OCI-LY1 (cell line): ENCODE data around the gene ZC3H13.

Experiments
- H2AFZ ChIP-seq: fragments of 200-600 bp; sonication (generic), shearing (Covaris generic); 2 replicates; pipeline ENCODE4 v1.6.0; 2014; ENCODE audit warnings: antibody characterized with exemption, mild to moderate bottlenecking, low read length
- H3F3A ChIP-seq: fragments of 200-600 bp; sonication (generic), shearing (Covaris generic); 2 replicates; pipeline ENCODE4 v1.6.0; 2014; ENCODE audit warnings: mild to moderate bottlenecking, antibody characterized with exemption, low read length, moderate library complexity; ENCODE audit not compliant: insufficient read depth
- H3K27ac ChIP-seq: fragments of 200-600 bp; sonication (generic); 2 replicates; pipeline ENCODE4 v1.5.1; 2014; ENCODE audit warnings: low read length, mixed run types, mild to moderate bottlenecking, low read depth; ENCODE audit not compliant: poor library complexity, severe bottlenecking
- H3K27me3 ChIP-seq: fragments of 200-600 bp; sonication (generic); 2 replicates; pipeline ENCODE4 v1.6.0; 2014; ENCODE audit warnings: antibody characterized with exemption, mild to moderate bottlenecking, low read length, moderate library complexity; ENCODE audit not compliant: insufficient read depth
- H3K36me3 ChIP-seq: fragments of 200-600 bp; sonication (generic); 2 replicates; pipeline ENCODE4 v1.6.1; 2014; ENCODE audit warnings: mild to moderate bottlenecking, antibody characterized with exemption, low read length, moderate library complexity, mixed read lengths; ENCODE audit not compliant: insufficient read depth
- H3K4me1 ChIP-seq: fragments of 200-600 bp; sonication (generic); 2 replicates; pipeline ENCODE4 v1.5.1; 2014; ENCODE audit warnings: mild to moderate bottlenecking, low read length, moderate library complexity; ENCODE audit not compliant: insufficient read depth, severe bottlenecking
- H3K4me2 ChIP-seq: fragments of 200-600 bp; sonication (generic), shearing (Covaris generic); 2 replicates; pipeline ENCODE4 v1.6.1; 2014; ENCODE audit warnings: low read length
- H3K4me3 ChIP-seq: fragments of 200-600 bp; sonication (generic); 2 replicates; pipeline ENCODE4 v1.5.1; 2014; ENCODE audit warnings: low read length, low read depth, mild to moderate bottlenecking, mixed read lengths; ENCODE audit not compliant: poor library complexity, severe bottlenecking
- H3K79me2 ChIP-seq: fragments of 200-600 bp; shearing (Covaris generic); 2 replicates; pipeline ENCODE4 v1.6.1; 2016; ENCODE audit warnings: mixed run types, low read length, mixed read lengths; ENCODE audit not compliant: insufficient read depth
- H3K9ac ChIP-seq: fragments of 200-600 bp; sonication (generic), shearing (Covaris generic); 2 replicates; pipeline ENCODE4 v1.6.1; 2014; ENCODE audit warnings: mild to moderate bottlenecking, low read length, mixed read lengths
- H3K9me2 ChIP-seq: fragments of 200-600 bp; sonication (generic), shearing (Covaris generic); 2 replicates; pipeline ENCODE4 v1.6.1; 2014; ENCODE audit warnings: low read depth, mild to moderate bottlenecking, low read length, mixed read lengths
- H3K9me3 ChIP-seq: fragments of 200-600 bp; shearing (Covaris generic); 2 replicates; pipeline ENCODE4 v1.6.1; 2014; ENCODE audit warnings: low read length, mixed read lengths
- H4K20me1 ChIP-seq: fragments of 200-600 bp; sonication (generic), shearing (Covaris generic); 2 replicates; pipeline ENCODE4 v1.6.0; 2016; ENCODE audit warnings: mild to moderate bottlenecking, low read length; ENCODE audit not compliant: insufficient read depth
- EZH2 ChIP-seq: fragments of 200-600 bp; sonication (generic), shearing (Covaris generic); IDR thresholded peaks from 2 replicates; pipeline ENCODE4 v1.8.0; 2017; ENCODE audit warnings: borderline replicate concordance, mixed run types, mild to moderate bottlenecking, antibody characterized with exemption, low read length, moderate library complexity, mixed read lengths
- TF ChIP-seq, protein P1 (sequence below): fragments of 200-600 bp; sonication (generic), shearing (Covaris generic); IDR thresholded peaks from 2 replicates; pipeline ENCODE4 v1.5.1; 2017; ENCODE audit warnings: mild to moderate bottlenecking, antibody characterized with exemption, low read length, moderate library complexity, mixed read lengths

ZC3H13 gene

DNA sequence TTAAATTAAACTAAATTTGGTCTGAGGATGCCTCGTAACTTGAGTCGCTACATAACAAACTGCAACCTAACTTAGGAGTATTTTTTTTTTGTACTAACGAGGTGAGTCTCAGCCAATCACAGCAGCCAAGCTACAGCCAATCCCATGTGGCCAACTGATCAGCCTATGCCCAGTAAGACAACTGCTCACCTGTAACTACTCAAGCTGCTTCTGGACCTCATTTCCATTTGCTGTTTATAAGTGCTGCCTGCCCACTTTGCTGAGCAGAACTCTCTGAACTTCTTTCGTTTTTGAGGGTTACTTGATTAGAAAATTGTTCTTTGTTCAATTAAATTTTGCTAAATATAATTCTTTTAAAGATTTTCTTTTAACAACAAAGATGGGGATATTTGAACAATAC is 48.5 kb upstream of the ZC3H13 start:
- TF ChIP-seq, protein P1, sequence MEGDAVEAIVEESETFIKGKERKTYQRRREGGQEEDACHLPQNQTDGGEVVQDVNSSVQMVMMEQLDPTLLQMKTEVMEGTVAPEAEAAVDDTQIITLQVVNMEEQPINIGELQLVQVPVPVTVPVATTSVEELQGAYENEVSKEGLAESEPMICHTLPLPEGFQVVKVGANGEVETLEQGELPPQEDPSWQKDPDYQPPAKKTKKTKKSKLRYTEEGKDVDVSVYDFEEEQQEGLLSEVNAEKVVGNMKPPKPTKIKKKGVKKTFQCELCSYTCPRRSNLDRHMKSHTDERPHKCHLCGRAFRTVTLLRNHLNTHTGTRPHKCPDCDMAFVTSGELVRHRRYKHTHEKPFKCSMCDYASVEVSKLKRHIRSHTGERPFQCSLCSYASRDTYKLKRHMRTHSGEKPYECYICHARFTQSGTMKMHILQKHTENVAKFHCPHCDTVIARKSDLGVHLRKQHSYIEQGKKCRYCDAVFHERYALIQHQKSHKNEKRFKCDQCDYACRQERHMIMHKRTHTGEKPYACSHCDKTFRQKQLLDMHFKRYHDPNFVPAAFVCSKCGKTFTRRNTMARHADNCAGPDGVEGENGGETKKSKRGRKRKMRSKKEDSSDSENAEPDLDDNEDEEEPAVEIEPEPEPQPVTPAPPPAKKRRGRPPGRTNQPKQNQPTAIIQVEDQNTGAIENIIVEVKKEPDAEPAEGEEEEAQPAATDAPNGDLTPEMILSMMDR, result no peak
- no peak for TF ChIP-seq EZH2
- H2AFZ ChIP-seq, result no peak overlapping the region
- no peaks in the 10 kb centered on the region for H3K79me2 ChIP-seq
- no peak overlapping the region for H3K4me3 ChIP-seq
- H3K9me3 ChIP-seq, result no peaks in the 10 kb centered on the region
- no peak overlapping the region for H3K9ac ChIP-seq
- no peaks in the 10 kb centered on the region for H3K9me2 ChIP-seq
- H3F3A ChIP-seq, result no peaks in the 10 kb centered on the region
- no peak overlapping the region for H3K27ac ChIP-seq
- no peaks in the 10 kb centered on the region for H3K4me1 ChIP-seq
- no peaks in the 10 kb centered on the region for H4K20me1 ChIP-seq
- H3K36me3 ChIP-seq, result no peaks in the 10 kb centered on the region
- no peak overlapping the region for H3K4me2 ChIP-seq
- H3K27me3 ChIP-seq, result no peaks in the 10 kb centered on the region

DNA sequence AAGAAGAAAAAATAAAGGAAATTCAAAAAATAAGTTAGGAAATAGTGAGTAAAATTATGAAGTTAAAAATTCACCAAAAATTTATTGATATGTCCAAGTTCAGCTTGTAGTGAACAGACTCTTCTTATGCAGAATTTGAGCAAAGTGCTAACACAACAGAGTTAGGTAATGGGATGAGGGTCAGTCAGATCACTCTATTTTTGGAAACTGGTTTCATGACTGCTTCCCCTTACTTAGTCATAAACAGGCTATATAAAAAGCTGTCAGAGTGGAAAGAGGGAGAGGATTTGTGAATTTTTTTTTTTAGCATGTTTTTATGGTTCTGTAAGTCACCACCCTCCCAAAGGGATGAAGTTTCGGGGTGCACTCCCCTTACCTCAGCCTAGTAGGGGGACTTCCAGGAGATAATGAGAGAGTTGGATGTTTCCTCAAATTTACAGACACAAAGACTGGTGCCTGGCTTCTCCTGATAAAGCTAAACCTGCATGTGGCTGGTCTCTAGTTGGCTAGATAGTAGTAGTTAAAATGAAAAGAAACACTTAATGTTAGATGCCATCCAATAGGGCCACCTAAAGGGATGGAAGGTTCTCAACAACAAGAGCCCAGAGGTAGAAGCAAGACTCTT is 47.8 kb upstream of the ZC3H13 start:
- Histone ChIP-seq H3K4me1 (no peaks in the 10 kb centered on the region), H4K20me1 (no peaks in the 10 kb centered on the region), H3K4me2 (no peak overlapping the region), H3K9ac (no peak overlapping the region), H3K36me3 (no peaks in the 10 kb centered on the region), H3K27ac (no peak overlapping the region), H3K27me3 (no peaks in the 10 kb centered on the region), H3F3A (no peaks in the 10 kb centered on the region), H3K9me2 (no peaks in the 10 kb centered on the region), H2AFZ (no peak overlapping the region), H3K79me2 (no peaks in the 10 kb centered on the region), H3K9me3 (no peaks in the 10 kb centered on the region), H3K4me3 (no peak overlapping the region)
- TF ChIP-seq, protein P1, result no peak
- TF ChIP-seq EZH2, result no peak

DNA sequence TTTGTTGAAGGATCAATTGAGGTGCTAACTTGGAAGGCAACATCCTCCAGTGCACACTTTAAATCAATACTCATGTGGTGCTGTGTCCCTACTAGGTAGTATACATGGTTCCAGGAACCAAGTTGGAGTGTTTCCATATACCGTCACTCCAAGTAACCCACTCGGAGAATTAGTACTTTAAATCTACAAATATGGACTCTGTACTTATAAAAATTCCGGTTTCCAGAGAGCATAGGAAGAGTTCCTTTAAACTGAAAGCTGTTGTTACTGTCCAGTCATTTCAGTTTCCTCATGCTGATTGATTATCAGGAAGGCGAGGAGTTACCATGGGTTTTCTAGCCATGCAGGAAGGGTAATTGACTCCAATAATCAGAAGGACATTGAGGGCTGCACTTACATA is 45.1 kb upstream of the ZC3H13 start:
- Histone ChIP-seq H3K79me2 (no peaks in the 10 kb centered on the region), H3K4me2 (no peak overlapping the region), H3K9me3 (no peaks in the 10 kb centered on the region), H3K27ac (no peak overlapping the region), H2AFZ (no peak overlapping the region), H3F3A (no peaks in the 10 kb centered on the region), H3K4me1 (no peaks in the 10 kb centered on the region), H3K36me3 (no peaks in the 10 kb centered on the region), H3K9ac (no peak overlapping the region), H3K4me3 (no peak overlapping the region), H4K20me1 (no peaks in the 10 kb centered on the region), H3K27me3 (no peaks in the 10 kb centered on the region), H3K9me2 (no peaks in the 10 kb centered on the region)
- TF ChIP-seq, protein P1, result no peak
- no peak for TF ChIP-seq EZH2
